ENCODE measurements around the gene POU3F1. TPM values are rescaled to one million over a fixed set of nuclear protein-coding genes. Genes with fewer than 3 reads are reported as not detected.
"Not testable (repeated sequence)": the region's sequence is repeated elsewhere in the genome, so short reads cannot be mapped to it uniquely, and the experiment has no call there.

Gene POU3F1
- total RNA-seq, 1 donor from 2014 or later = 0.19 TPM

GRCh38 chr1:38047603-38048141, 1.1 kb upstream of the POU3F1 start:
- no peak for DNase-seq (ENCODE audit: low spot score)

GRCh38 chr1:38046884-38047602, 450 bp upstream of the POU3F1 start:
- DNase-seq (ENCODE audit: low spot score) = no peak

GRCh38 chr1:38045401-38046332, 926 bp downstream of the POU3F1 start:
- DNase-seq (ENCODE audit: low spot score) = no peak

GRCh38 chr1:38044221-38045215, 2.1 kb downstream of the POU3F1 start:
- no peak for DNase-seq (ENCODE audit: low spot score)

GRCh38 chr1:38043036-38043747, 3.4 kb downstream of the POU3F1 start:
- no peak for DNase-seq (ENCODE audit: low spot score)

GRCh38 chr1:38041936-38042834, 4.4 kb downstream of the POU3F1 start:
- no peak for DNase-seq (ENCODE audit: low spot score)

GRCh38 chr1:38039331-38040088, 7.1 kb downstream of the POU3F1 start:
- no peak for DNase-seq (ENCODE audit: low spot score)

GRCh38 chr1:38038861-38039260, 7.7 kb downstream of the POU3F1 start:
- no peak for DNase-seq (ENCODE audit: low spot score)

GRCh38 chr1:38037221-38037939, 9.2 kb downstream of the POU3F1 start:
- no peak for DNase-seq (ENCODE audit: low spot score)

GRCh38 chr1:38034871-38035270, 11.7 kb downstream of the POU3F1 start:
- DNase-seq (ENCODE audit: low spot score) = no peak

- not testable (repeated sequence) for DNase-seq (ENCODE audit: low spot score)
Measured at GRCh38 chr1:38032992-38033391, 13.6 kb downstream of the POU3F1 start.

- DNase-seq (ENCODE audit: low spot score) = no peak
Measured at GRCh38 chr1:38031513-38031866, 15.1 kb downstream of the POU3F1 start.

GRCh38 chr1:38030596-38031512, 15.7 kb downstream of the POU3F1 start:
- no peak for DNase-seq (ENCODE audit: low spot score)

GRCh38 chr1:38029685-38030511, 16.7 kb downstream of the POU3F1 start:
- DNase-seq (ENCODE audit: low spot score) = no peak

GRCh38 chr1:38029081-38029681, 17.4 kb downstream of the POU3F1 start:
- DNase-seq (ENCODE audit: low spot score) = no peak

All from mesenteric fat pad (tissue), 1 donor.